ENCODE data around the gene ITGA11.
A peak's percentile ranks its signal among the peaks of the same experiment; 100 is the strongest.

The ITGA11 gene

DNA sequence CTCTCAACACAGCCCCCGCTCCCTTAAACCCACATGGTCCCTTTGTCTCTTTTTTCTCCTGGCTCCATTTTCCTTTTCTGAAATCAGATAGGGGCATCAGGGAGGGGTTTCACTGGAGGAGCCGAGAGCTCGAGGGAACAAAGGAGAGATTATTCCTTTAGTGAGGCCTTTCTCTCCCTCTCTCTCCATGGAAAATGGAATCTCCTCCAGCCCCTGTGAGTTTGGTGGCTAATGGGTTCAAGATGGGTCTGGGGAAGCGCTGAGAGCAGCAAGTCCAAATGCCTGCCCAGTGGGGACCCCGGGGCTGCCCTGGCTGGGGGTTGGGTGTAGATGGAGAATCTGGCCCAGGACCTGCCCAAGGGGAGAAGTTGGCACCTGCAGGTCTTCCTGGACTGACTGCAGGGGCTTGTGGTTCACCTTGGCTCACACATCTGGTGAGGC, 56.8 kb downstream of the ITGA11 start:
- no peak for DNase-seq

DNA sequence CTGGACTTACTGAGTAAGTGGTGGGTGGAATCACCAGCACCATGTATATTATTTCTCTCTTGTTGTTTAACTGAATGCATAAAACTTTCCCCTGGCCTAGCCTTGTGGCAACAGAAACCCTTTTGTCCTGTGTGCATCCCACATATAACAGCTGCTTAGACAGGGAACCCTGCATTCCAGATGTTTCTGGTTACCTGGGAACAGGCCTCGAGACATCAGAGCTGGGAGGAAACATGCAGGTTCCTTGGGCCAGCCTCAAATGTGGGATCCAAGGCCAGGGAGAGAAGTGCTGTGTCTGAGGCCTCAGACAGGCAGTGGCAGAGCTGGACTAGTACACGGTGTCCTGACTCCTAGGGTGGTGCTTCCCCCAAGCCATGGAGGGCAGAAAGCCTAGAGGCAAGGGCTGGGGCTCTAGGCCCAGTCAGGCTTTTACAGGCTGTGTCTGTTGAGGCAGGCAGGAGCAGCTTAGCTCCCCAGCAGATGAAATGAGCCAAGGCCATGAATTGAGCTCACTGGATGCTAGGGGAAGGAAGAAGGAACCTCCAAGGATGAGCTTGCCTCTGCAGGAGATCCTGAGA, 57.7 kb downstream of the ITGA11 start:
- DNase-seq, result no peak

DNA sequence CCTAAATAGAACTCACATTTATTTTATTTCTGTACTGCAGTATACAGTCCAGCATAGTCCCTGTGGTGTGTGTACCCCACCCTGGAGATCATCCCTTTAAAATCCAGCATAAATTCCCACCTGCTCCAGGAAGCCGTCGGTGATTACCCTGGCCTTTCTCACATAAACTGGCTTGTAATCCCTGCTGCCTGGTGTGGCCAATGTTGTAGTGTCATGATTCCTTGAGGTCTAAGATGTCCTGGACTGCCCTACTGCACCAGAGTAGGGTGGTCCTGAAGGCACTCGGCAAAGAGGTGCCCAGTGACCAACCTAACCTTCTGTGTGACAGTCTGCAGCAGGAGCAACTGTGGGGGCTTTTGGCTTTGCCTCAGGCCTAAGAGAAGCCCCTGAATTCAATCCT, 58.9 kb downstream of the ITGA11 start:
- DNase-seq, result no peak

DNA sequence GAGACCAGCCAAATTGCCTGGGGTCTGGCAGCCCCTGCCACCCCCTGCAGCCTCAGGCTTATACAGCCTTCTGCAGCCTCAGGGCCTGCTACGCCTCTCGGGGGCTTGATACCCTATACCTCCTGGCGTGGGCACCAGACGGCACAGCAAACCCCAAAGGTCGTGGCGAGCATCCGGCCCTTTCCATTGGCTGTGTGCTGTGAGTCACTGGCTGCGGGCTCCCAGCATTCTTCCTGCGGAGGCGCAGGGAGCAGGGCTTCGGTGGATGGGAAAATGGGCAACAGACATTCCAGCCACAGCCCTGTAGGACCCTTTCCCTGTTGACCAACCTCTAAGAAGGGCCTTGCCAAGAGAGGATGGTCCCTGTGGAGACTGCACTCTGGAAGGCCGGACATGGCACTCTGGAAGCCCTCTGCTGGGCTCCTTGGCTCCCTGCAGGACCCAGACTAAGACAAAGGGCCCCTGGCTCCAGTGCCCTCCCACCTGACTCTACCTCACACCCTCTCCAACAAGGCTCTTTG, 59.6 kb downstream of the ITGA11 start:
- DNase-seq, result peak in 1 of 58 donors; percentile 2

GRCh38 chr15:68371851-68372250, 60.1 kb downstream of the ITGA11 start:
- DNase-seq, result no peak

DNA sequence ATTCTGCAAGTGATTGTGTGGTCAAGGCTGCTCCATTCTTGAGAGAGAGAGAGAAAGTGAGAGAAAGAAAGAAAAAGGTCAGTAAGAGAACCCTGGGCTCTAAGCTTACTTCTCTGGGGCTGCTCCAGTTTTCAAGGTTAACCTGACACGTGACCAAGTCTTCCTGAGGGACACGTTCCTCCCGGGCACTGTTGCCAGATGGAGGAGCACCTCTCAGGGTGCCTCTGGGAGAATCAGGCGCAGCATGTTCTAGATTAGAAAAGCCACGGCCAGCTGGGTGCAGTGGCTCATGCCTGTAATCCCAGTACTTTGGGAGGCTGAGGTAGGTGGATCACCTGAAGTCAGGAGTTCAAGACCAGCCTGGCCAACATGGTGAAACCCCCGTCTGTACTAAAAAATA, 60.8 kb downstream of the ITGA11 start:
- DNase-seq, result no peak

DNA sequence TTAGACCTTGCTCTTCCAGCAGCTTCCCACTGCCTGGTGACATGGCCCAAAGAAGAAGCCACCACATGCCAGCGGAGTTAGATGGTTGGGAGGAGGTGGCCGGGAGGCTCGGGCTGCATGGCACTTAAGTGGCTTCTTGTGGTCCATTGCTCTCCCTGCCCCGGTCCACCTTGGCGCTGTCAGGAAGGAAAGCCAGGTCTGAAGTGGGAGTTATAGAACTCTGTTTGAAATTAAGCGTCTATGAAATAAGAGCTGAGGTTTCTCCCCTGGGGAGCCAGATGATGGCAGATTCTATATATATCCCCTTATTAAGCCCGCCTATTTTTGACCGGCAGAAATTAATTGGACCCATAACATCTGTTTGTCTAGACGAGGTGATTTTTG, 61.2 kb downstream of the ITGA11 start:
- DNase-seq, result no peak

DNA sequence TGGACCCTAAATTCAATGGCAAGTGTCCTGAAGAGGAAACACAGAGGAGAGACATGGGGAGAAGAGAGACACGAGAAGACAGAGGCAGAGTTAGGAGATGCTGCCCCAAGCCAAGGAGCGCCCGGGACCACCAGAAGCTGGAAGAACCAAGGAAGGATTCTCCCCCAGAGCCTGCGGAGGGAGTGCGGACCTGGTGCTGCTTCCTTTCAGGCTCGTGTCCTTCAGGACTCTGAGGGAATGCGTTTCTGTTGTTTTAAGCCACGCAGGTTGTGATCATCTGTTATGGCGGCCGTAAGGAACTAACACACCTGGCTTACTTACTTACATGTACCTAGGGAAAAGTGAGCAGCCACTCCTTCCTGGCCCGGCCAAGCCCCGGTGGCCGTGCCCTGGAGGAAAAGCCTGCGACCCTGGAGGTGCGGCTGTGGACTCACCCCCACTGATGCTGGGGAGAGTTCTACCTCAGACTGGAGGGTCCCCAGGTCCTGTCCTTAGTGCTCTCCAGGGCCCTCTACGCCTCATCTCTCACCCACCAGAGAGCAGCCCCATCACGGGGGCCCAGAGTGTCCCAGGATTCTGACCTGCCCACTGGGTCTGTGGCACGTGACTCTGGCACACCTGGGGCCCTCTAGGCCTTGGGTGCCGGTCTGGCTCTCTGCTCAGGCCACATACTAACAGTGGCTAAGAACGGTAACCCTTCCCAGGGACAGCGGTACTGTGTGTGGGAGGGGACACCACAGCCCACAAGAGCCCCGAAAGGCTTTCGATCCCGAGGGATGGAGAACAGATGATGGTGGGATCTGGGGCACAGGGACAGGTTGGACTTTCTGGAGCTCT, 61.8 kb downstream of the ITGA11 start:
- DNase-seq, result no peak

DNA sequence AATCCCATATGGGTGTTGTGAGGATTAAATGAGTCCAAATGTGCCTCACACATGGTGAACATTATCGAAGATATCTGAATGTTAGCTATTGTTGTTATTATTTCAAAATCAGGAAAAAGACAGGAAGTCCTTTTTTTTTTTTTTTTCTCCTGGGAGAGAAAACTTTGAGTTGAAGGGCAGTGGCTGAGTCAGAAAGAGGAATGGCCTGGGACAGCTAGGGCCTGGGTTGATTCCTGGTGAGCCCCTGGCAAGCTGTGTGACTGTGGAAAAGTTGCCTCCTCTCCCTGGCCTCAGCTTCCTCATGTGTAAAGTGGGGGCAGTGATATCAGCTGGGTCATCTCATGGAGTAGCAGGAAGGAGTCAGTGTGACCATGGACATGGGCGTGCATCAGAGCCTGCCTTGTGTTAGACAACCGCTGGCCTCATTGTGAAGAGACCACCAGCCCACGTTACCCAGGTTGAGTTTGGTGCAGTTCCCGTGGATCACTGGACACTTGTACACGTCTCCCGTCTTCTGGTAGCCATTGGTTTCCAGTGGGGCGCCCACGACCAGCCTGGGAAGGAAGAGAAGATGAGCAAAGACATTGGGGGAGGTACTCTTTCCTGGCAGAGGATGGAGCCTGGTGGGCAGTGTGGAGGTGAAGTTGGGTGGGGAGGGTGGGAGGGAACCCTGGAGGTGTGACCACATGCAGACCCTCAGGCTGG, 63.1 kb downstream of the ITGA11 start:
- DNase-seq, result no peak

DNA sequence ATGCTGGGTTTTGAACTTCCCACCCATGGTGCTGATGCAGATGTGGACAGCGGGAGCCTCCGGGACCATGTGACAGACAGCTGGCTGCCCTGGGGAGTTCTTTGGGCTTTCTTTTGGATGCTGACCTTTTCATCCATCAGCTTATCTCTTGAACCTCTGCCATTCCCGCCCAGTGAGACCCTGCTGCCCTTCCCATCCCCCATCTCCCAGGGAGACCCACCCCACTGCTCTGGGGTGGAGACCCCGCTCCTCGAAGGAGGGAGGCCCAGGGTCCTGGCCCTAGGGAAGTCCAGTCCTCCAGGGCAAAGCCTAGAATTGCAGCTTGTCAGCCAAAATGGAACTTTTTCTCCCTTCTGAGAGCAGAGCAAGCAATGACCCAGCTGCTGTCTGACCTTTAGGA, 64.0 kb downstream of the ITGA11 start:
- DNase-seq, result no peak

DNA sequence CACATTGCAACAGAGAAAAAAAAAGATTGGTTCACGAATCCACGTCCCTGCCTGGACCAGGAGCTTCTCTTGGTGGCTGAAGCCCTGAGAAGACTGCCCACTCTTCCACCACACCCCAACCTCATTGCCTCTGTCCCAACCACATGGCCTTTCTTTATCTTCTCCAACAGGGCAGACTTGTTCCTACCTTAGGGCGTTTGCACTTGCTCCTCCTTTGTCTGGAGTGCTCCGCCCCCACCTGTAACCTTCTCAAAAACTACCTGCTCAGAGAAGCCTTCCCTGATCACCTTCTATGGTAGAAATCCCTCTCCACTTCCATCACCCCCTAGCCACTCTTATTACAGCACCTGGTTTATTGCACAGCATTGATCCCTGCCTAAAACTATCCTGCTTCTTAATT, 64.7 kb downstream of the ITGA11 start:
- DNase-seq, result no peak

GRCh38 chr15:68366314-68366713, 65.6 kb downstream of the ITGA11 start:
- DNase-seq, result no peak

DNA sequence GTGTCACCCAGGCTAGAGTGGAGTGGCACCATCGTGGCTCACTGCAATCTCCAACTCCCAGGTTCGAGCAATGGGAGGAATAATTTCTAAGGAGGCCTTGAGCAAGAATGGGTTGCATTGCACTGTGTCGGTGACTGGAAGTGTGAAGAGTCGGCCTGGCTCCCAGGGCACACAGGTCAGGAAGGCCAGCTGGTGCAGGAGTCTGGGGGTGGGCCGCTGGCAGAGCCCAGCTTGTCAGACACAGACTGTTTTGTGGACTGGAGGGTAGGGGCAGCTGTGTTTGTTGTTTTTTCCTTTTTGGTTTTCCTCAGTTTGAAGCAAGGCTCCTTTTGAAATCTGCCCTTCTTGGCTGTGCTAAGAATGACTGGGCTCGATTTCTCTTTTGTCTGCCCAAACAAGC, 66.2 kb downstream of the ITGA11 start:
- no peak for DNase-seq

DNA sequence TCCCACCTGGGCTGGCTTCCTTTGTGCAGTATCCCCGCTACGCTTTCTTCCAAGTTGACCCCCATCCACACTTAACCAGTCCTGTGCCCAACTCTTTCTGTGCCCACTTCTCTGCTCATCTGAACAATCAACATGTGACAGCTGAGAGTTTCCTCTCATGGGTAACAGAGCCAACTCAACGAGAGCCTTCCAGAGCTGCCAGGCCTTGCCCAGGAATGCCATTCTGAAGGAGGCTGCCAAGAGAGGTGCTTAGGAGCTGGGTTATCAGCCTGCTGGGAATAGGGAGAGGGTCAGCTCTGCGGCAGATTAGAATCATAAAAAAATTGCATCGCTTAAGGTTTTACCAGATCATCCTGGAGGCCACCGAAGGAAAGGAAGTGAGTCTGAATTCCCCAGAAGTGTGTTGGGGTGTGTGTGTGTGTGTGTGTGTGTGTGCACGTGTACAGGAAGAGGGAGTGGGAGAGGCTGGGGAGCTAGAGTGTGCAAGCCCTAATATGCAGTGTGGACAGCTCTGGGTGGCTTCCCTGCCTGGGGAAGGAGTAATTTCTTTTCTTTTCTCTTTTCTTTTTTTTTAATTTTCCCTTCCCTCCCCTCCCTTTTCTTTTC, 66.7 kb downstream of the ITGA11 start:
- DNase-seq, result no peak

DNA sequence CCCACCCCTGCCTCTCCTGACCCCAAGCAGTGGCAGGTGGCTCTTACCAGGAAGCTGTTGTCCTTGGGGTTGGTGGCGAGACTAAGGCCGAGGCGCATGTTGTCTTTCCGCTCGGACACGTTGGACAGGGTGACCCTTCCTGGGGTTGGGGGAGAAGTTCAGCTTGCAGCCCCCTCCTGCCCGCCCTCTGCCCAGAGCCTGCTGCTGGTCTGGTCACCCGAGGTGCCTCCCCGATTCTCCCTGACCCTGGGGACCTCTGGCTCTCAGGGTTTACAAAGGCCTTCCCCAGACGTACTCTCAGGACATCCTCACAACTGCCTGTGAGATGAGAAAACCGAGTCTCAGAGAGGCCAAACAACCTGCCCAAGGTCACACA, 67.3 kb downstream of the ITGA11 start:
- no peak for DNase-seq

GRCh38 chr15:68364028-68364659, 67.8 kb downstream of the ITGA11 start:
- peak in 25 of 58 donors; percentile 7 to 62 (median 20) for DNase-seq

DNA sequence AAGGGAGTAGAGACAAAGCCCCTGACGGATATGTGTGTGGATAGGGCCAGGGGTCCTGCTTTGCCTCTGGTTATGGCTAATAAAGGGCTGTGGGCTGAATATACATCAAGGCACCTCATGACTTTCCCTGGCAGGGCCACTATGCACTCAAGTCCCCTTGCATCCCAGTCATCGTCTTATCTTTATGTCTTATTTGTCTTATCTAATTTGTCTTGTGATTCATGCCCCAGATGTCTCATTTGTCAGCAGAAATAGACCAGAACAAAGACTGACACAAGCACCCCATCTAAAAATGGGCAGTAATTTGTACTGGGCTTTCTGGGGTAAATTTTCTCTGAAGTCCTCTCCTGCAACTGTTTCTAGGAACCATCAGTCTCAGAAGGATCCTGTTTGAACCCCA, 68.6 kb downstream of the ITGA11 start:
- DNase-seq, result no peak

GRCh38 chr15:68362537-68363126, 69.3 kb downstream of the ITGA11 start:
- no peak for DNase-seq

- no peak for DNase-seq
These were observed 71.2 kb downstream of the ITGA11 start for GRCh38 chr15:68360721-68361120.

DNA sequence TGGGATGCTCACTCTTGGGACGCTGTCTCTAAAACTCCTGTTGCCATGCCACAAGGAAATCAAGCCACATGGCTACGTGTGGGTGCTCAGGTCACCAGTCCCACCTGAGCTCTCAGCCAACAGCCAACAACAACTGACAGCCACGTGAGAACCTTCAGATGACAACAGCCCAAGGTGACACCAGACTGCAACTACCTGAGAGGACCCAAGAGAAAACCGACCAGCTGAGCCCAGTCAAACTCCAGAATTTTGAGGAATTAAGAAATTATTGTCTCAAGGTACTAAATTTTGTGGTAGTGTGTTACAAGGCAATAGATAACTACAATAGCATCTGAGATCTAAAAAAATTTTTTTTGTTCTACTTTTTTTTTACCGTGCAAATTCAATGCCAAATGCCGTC, 75.2 kb downstream of the ITGA11 start:
- DNase-seq, result no peak

DNA sequence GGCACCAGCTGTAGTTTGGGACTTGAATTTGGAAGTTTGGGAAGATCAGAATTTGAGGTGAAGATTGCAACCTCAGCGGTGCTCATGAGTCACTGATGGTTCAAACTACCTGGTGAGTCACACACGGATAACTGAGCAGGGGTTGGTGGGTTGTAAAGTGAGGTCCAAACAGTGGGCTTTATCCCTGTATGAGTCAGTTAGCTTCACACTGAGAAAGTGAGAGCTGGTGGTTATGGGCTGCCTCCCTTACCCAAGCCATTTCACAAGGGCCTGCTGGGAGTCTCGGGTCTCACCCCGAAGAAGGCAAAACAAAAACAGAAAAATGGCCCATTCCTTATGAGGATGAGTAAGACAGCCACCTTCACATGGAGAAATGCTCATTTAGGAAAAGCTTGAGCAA, 77.0 kb downstream of the ITGA11 start:
- no peak for DNase-seq

All from anterior cingulate cortex (tissue), 58 donors.